HEK293 (cell line): Measurements from ENCODE around the gene CD9.

Experiments used
- FEZF1 ChIP-seq: fragments of 450-650 bp; formaldehyde crosslinking; IDR thresholded peaks from 2 replicates; pipeline ENCODE4 v1.5.1; 2016; ENCODE audit warnings: missing biosample characterization, missing genetic modification characterization
- GFI1B ChIP-seq: fragments of 450-650 bp; formaldehyde crosslinking; IDR thresholded peaks from 2 replicates; pipeline ENCODE4 v1.5.1; 2016; ENCODE audit warnings: missing biosample characterization, missing genetic modification characterization
- IKZF3 ChIP-seq: fragments of 450-650 bp; IDR thresholded peaks from 2 replicates; pipeline ENCODE4 v1.5.0; 2018; ENCODE audit warnings: missing biosample characterization, mild to moderate bottlenecking, missing genetic modification characterization, moderate library complexity
- REPIN1 ChIP-seq: fragments of 450-650 bp; formaldehyde crosslinking; IDR thresholded peaks from 2 replicates; pipeline ENCODE4 v1.5.1; 2017; ENCODE audit warnings: missing biosample characterization, missing genetic modification characterization, low read depth
- ZFP37 ChIP-seq: fragments of 450-650 bp; formaldehyde crosslinking; IDR thresholded peaks from 2 replicates; pipeline ENCODE4 v1.5.1; 2016; ENCODE audit warnings: missing biosample characterization, missing genetic modification characterization
- ZNF146 ChIP-seq: fragments of 450-650 bp; formaldehyde crosslinking; IDR thresholded peaks from 2 replicates; pipeline ENCODE4 v1.5.1; 2016; ENCODE audit warnings: missing biosample characterization, missing genetic modification characterization
- ZNF423 ChIP-seq: fragments of 450-650 bp; formaldehyde crosslinking; IDR thresholded peaks from 2 replicates; pipeline ENCODE4 v1.5.1; 2016; ENCODE audit warnings: missing biosample characterization, missing genetic modification characterization
- ZNF701 ChIP-seq: fragments of 450-650 bp; formaldehyde crosslinking; IDR thresholded peaks from 2 replicates; pipeline ENCODE4 v1.5.1; 2016; ENCODE audit warnings: missing biosample characterization, missing genetic modification characterization
- ZNF837 ChIP-seq: fragments of 450-650 bp; formaldehyde crosslinking; IDR thresholded peaks from 2 replicates; pipeline ENCODE4 v1.5.1; 2016; ENCODE audit warnings: missing biosample characterization, missing genetic modification characterization
- TF ChIP-seq, protein P1 (sequence below): fragments of 450-650 bp; formaldehyde crosslinking; IDR thresholded peaks from 2 replicates; pipeline ENCODE4 v1.5.1; 2016; ENCODE audit warnings: missing biosample characterization, missing genetic modification characterization
- TF ChIP-seq, protein P2 (sequence below): fragments of 450-650 bp; formaldehyde crosslinking; IDR thresholded peaks from 2 replicates; pipeline ENCODE4 v1.5.1; 2016; ENCODE audit warnings: missing biosample characterization, missing genetic modification characterization
- TF ChIP-seq, protein P3 (sequence below): fragments of 450-650 bp; formaldehyde crosslinking; IDR thresholded peaks from 2 replicates; pipeline ENCODE4 v1.5.1; 2016; ENCODE audit warnings: missing biosample characterization, missing genetic modification characterization
- TF ChIP-seq, protein P4 (sequence below): fragments of 450-650 bp; formaldehyde crosslinking; IDR thresholded peaks from 2 replicates; pipeline ENCODE4 v1.5.1; 2016; ENCODE audit warnings: missing biosample characterization, missing genetic modification characterization
- TF ChIP-seq, protein P5 (sequence below): fragments of 450-650 bp; formaldehyde crosslinking; IDR thresholded peaks from 2 replicates; pipeline ENCODE4 v1.5.1; 2017; ENCODE audit warnings: missing biosample characterization, mild to moderate bottlenecking, missing genetic modification characterization, moderate library complexity

Gene CD9

DNA sequence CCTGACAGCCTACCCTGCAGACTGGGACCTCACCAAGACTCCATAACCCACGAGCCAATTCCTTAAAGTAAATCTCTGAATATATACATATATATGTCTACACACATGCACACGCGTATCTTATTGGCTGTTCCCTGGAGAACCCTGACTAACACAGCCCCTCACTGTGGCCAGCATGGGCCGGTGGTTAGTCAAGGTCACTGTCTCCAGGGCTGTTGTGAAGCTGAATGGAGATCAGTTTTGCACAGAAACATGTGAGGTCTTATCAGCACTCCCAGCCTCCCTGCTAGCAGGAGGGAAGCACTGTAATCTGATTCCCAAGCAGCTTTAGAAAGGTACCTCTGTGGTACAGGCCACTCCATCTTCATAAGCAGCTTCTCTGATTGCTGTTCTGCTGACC lies 63.7 kb downstream of the CD9 start (continued):
- TF ChIP-seq, protein P1, sequence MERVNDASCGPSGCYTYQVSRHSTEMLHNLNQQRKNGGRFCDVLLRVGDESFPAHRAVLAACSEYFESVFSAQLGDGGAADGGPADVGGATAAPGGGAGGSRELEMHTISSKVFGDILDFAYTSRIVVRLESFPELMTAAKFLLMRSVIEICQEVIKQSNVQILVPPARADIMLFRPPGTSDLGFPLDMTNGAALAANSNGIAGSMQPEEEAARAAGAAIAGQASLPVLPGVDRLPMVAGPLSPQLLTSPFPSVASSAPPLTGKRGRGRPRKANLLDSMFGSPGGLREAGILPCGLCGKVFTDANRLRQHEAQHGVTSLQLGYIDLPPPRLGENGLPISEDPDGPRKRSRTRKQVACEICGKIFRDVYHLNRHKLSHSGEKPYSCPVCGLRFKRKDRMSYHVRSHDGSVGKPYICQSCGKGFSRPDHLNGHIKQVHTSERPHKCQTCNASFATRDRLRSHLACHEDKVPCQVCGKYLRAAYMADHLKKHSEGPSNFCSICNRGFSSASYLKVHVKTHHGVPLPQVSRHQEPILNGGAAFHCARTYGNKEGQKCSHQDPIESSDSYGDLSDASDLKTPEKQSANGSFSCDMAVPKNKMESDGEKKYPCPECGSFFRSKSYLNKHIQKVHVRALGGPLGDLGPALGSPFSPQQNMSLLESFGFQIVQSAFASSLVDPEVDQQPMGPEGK = 0 out of 2 replicates have a peak, but pooled peaks have one; percentile 32
- TF ChIP-seq, protein P2, sequence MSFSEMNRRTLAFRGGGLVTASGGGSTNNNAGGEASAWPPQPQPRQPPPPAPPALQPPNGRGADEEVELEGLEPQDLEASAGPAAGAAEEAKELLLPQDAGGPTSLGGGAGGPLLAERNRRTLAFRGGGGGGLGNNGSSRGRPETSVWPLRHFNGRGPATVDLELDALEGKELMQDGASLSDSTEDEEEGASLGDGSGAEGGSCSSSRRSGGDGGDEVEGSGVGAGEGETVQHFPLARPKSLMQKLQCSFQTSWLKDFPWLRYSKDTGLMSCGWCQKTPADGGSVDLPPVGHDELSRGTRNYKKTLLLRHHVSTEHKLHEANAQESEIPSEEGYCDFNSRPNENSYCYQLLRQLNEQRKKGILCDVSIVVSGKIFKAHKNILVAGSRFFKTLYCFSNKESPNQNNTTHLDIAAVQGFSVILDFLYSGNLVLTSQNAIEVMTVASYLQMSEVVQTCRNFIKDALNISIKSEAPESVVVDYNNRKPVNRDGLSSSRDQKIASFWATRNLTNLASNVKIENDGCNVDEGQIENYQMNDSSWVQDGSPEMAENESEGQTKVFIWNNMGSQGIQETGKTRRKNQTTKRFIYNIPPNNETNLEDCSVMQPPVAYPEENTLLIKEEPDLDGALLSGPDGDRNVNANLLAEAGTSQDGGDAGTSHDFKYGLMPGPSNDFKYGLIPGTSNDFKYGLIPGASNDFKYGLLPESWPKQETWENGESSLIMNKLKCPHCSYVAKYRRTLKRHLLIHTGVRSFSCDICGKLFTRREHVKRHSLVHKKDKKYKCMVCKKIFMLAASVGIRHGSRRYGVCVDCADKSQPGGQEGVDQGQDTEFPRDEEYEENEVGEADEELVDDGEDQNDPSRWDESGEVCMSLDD (tag by site-specific recombination) = no peak
- TF ChIP-seq ZNF837 (tag by site-specific recombination) = no peak
- TF ChIP-seq IKZF3 (tag by site-specific recombination) = peak; percentile 51; the same call in 1 of the 2 replicates
- TF ChIP-seq FEZF1 (tag by site-specific recombination) = no peak
- TF ChIP-seq, protein P3, sequence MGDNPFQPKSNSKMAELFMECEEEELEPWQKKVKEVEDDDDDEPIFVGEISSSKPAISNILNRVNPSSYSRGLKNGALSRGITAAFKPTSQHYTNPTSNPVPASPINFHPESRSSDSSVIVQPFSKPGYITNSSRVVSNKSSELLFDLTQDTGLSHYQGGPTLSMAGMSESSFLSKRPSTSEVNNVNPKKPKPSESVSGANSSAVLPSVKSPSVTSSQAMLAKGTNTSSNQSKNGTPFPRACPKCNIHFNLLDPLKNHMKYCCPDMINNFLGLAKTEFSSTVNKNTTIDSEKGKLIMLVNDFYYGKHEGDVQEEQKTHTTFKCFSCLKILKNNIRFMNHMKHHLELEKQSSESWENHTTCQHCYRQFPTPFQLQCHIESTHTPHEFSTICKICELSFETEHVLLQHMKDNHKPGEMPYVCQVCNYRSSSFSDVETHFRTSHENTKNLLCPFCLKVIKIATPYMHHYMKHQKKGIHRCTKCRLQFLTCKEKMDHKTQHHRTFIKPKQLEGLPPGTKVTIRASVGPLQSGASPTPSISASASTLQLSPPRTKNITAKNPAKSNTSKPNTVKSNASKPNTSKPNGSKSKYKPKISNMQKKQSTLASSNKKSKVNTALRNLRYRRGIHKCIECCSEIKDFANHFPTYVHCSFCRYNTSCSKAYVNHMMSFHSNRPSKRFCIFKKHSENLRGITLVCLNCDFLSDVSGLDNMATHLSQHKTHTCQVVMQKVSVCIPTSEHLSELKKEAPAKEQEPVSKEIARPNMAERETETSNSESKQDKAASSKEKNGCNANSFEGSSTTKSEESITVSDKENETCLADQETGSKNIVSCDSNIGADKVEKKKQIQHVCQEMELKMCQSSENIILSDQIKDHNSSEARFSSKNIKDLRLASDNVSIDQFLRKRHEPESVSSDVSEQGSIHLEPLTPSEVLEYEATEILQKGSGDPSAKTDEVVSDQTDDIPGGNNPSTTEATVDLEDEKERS = no peak
- no peak for TF ChIP-seq ZFP37
- TF ChIP-seq, protein P4, sequence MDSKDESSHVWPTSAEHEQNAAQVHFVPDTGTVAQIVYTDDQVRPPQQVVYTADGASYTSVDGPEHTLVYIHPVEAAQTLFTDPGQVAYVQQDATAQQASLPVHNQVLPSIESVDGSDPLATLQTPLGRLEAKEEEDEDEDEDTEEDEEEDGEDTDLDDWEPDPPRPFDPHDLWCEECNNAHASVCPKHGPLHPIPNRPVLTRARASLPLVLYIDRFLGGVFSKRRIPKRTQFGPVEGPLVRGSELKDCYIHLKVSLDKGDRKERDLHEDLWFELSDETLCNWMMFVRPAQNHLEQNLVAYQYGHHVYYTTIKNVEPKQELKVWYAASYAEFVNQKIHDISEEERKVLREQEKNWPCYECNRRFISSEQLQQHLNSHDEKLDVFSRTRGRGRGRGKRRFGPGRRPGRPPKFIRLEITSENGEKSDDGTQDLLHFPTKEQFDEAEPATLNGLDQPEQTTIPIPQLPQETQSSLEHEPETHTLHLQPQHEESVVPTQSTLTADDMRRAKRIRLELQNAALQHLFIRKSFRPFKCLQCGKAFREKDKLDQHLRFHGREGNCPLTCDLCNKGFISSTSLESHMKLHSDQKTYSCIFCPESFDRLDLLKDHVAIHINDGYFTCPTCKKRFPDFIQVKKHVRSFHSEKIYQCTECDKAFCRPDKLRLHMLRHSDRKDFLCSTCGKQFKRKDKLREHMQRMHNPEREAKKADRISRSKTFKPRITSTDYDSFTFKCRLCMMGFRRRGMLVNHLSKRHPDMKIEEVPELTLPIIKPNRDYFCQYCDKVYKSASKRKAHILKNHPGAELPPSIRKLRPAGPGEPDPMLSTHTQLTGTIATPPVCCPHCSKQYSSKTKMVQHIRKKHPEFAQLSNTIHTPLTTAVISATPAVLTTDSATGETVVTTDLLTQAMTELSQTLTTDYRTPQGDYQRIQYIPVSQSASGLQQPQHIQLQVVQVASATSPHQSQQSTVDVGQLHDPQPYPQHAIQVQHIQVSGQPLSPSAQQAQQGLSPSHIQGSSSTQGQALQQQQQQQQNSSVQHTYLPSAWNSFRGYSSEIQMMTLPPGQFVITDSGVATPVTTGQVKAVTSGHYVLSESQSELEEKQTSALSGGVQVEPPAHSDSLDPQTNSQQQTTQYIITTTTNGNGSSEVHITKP (tag by site-specific recombination) = peak; percentile 64
- no peak for TF ChIP-seq ZNF146 (tag by site-specific recombination)
- 0 out of 2 replicates have a peak, but pooled peaks have one; percentile 33 for TF ChIP-seq ZNF423 (tag by site-specific recombination)
- TF ChIP-seq REPIN1 = no peak
- TF ChIP-seq GFI1B (tag by site-specific recombination) = no peak
- no peak for TF ChIP-seq ZNF701 (tag by site-specific recombination)
- TF ChIP-seq, protein P5, sequence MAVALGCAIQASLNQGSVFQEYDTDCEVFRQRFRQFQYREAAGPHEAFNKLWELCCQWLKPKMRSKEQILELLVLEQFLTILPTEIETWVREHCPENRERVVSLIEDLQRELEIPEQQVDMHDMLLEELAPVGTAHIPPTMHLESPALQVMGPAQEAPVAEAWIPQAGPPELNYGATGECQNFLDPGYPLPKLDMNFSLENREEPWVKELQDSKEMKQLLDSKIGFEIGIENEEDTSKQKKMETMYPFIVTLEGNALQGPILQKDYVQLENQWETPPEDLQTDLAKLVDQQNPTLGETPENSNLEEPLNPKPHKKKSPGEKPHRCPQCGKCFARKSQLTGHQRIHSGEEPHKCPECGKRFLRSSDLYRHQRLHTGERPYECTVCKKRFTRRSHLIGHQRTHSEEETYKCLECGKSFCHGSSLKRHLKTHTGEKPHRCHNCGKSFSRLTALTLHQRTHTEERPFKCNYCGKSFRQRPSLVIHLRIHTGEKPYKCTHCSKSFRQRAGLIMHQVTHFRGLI (tag by site-specific recombination) = no peak
